ENCODE data around the gene LMTK3. TPM values are rescaled to one million over a fixed set of nuclear protein-coding genes. Genes with fewer than 3 reads are reported as not detected.
"Not testable (repeated sequence)": the region's sequence is repeated elsewhere in the genome, so short reads cannot be mapped to it uniquely, and the experiment has no call there.

Gene LMTK3
- polyA plus RNA-seq, 12 donors: 0.07 to 1.9 (median 0.12) TPM; not detected in 4

DNA sequence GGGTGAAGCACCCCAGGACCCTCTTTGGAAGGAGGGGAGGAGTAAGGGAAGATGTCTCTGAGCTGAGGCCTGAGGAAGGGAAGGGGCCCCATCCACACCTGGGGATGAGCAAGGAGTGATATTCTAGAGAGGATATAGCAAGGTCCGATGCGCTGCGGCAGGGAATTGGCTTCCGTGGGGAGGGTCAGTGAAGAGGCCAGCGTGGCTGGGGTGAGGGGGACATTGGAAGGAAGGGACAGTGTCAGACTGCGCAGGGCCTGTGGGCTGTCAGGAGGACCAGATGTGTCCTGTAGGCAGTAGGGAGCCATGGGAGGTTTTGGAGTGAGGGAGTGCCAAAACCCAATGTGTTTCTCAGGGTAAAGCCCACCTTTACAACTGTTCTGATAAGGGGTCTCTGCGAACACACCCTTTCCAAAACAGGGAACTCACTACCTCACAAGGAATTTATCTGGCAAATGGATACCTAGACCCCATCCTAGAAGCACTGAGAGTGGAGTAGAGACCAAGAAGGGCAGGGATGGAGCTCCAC is 3.7 kb downstream of the LMTK3 start:
- no peak for DNase-seq

DNA sequence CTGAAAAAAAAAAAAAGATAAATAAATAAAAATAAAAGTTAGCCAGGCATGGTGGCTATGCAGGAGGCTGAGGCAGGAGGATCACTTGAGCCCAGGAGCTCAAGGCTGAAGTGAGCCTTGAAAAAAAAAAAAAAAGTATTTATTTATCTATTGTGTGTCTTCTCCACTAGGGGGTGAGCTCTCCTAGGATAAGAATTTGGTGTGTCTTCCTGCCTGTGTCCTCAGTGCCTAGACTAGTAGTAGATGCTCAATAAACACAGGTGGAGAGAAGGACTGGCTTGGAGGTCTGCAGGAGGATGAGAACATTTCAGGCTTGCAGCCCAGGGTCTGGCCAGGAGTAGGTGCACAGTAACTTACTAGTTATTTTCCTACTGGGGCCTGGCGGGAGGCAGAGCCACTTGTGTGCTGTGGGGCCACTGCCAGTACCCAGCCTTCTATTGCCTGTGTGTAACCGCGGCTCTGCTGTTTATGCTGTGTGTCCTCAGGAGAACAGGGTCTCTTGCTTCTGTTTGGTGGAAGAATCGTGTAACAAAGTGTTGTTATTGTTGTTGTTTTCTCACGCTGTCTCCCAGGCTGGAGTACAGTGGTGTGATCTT is 5.4 kb downstream of the LMTK3 start:
- no peak for DNase-seq

DNA sequence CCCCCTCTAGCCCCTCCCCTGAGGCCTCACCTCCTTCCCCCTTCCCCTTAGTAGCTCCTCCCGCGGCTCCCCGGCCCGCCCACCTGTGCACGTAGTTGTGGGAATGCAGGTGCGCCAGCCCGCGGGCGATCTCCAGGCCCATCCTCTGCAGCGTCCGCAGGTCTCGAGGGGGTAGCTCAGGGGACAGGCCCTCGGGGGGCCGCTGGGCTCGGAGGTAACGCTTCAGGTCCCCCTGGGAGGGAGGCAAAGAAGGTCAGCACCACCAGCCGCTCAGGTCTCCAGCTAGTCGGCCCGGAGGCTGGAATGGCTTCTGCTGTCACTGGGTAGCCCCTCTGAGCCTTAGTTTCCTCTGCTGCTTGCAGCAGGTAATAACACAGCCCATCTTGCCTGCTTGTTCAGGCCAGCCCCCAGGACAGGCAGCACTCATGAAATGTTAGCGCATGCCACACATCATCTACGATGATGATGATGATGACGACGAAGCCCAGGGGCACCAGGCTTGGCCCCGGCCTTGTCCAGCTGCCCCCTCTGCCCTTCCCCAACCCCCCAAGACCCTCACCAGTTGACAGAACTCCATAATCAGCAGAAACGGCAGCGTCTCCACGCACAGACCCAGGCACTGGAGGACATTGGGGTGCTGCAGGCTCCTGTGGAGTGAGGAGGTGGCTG is 9.2 kb downstream of the LMTK3 start:
- DNase-seq: no peak

DNA sequence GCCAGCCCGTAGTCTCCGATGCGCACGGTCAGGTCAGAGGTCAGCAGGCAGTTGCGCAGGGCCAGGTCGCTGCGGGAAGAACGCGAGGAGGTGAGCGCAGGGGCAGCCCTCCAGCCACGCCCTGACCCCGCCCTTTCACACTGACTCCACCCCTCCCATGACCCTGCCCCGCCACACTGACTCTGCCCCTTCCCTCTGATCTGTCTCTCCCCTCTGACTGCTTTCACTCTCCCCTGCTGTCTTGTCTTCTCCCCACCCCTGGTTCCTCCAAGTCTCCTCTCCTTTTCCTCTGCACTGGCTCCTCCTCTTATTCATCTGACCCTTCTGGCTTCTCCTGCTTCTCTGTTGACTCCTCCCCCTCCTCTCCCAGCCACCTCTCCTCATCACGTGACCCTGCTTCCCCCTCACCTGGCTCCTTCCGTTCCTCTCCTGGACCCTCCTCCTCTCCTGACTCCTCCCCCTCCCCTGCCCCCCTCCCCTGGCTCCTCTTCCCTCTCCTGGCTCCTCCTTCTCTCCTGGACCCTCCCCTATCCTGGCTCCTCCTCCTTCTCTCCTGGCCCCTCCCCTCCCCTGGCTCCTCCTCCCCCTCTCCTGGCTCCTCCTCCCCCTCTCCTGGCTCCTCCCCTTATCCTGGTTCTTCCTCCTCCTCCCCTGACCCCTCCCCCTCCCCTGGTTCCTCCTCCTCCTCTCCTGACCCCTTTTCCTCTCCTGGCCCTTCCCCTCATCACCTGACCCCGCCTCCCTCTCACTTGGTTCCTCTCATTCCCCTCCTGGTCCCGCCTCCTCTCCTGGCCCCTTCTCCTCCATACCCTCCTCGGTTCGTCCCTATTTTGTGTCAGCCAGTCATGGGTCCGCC is 9.9 kb downstream of the LMTK3 start:
- no peak for DNase-seq

DNA sequence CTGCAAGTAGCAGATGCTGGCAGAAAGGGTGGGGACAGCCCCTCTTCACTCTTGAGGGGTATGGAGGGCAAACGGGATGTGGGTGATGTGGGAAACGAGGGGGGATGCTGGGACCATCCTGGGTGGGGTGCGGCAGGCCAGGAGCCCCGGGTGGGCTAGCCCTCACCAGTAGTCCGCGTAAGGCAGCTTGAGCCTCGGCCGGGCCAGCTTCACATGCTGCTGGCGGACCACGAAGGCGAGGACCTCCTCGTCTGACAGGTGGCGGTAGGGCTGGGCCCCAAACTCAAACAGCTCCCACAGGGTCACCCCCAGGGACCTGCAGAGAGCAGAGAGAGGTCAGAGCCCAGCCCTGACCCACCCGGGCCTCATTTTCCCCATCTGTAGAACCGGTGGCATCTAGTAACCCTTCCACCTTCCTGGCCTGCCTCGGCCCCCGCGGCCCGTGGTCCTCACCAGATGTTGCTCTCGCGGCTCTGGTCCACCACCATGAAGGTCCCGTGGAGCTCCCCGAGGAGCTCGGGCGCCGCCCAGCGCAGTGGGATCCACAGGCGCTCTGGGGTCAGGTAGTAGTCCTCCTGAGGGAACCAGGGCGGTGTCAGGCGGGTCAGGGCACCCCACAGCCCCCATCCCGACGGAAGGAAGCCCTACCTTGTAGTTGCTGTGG is 10.7 kb downstream of the LMTK3 start:
- no peak for DNase-seq

DNA sequence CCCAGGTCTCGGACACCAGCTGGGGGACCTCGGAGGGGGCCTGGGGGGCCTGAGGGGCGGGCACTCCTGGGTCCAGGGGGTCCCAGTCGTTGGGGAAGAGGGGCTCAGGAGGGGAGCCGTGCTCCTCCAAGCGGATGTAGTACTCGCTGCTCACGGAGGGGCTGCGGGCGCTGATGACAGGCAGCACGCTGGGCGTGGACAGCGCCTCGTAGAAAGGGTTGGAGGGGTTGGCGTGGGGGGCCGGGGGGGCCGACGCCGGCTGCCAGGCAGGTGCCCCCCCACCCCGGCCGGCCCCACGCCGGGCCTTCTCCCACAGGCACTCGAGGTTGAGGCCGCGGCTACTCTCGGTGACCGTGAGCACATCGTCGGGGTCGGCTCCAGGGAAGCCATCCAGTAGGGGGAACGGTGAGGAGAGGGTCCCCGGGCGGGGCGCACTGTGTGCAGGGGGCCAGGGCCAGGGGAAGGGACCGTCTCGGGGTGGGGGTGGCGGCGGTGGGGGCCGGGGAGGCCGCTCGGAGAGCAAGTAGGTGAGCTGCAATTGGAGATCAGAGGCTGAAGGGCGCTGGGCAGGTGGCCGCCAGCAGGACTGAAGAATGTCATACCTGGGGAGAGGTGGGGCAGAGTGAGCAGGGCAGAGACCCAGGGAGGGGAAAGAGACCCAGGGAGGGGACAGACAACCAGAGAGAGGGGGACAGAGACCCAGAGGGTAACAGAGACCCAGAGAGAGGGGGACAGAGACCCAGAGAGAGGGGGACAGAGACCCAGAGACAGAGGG is 12.1 kb downstream of the LMTK3 start:
- no peak for DNase-seq

DNA sequence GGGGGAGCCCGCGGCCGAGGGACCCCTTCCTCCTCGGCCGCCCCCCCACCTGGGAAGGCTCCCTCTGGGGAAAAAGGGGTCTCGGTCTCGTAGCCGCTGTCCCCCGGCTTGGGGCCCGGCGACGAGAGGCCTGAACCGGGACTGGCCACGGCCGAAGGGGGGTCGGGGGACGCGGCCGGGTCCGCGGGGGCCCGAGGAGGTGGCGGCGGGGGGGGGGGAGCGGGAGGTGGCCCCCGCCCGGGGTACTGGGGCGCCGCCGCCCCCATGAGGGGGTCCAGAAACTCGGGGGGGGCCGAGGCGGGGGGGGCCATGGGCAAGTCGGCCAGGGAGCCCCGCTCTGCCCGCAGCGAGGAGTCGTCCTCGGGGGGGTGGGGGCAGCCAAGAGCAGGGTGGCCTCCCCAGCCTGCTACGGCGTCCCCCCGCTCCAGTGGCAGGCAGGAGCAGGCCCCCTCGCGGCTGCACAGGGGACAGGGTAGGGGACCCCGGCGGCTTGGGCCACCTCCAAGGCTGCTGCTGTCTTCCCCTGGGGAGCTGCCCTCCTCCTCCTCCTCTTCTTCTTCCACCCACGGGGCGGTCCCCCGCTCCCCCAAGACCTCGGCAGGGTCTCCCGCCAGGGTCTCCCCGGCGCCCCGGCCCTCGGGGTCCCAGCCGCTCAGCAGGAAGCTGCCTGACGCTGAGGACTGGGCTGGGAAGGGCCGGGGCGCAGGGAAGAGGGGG is 12.9 kb downstream of the LMTK3 start:
- no peak for DNase-seq

DNA sequence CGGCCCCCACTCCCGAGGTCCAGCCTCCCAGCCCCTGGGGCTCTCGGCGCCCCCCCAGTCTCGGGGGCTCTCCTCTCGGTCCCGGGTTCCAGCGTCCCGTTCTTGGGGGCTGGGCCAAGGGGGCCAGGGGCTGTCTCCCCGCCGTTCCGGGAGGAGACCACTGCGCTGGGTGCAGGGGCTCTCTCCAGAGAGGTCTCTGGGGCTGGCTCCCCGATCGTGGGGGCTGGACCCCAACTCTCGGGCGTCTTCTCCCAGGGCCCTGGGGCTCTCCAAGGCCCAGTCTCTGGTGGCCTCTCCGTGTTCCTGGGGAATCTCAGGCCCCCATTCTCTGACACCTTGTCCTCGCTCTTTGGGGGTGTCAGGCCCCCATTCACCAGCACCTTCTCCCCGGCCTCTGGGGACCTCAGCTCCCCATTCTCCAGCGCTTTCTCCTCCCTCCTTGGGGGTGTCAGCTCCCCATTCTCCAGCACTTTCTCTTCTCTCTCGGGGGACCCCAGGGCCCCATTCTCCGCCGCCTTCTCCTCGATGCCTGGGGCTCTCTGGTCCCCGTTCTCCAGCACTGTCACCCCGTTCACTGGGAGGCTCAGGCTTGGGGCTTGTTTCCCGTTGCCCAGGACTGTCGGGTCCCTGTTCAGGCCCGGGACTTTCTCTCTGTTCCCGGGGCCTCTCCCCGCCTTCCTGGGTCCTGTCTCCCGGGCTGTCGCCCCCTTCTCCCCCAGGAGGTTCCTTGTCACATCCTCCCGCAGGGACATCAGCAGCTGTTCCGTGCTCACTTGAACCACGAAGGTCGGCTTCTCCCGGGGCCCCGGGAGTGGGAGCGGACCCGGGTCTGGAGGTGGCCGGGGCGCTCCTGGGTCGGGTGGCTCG is 13.7 kb downstream of the LMTK3 start:
- no peak for DNase-seq

DNA sequence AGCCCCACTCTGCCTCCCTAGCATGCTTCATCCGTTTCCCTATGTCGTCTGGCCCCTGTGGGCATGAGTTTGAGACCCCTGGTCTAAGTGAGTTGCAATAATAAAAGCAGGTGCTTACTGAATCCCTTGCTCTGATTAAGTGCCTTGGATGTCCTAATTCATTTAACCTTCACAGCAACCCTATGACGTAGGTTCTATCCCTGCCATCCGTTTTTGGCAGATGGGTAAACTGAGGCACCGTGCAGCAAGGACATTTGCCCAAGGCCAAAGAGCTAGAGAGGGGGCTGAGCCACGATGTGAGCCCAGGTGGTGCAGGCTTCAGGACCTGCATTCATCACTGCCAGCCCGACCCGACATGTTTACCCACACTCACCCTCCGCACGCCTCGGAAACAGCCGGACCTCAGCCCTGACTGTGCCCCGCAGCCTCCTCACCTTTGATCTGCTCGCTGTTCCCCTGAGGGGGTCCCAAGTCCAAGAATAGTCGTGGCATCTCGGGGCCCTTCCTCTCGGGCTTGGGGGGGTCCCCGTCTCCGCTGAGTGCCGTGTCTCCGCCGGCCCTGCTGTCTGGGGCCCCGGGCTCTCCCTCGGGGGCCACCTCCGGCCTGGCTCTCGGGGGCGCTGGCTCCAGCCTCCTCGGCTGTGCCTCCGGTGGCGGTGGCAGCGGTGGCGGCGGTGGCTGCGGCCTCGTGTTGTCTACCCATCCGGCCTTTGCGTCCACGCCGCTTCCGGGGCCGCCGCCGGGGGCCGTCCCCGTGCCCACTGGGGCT is 14.5 kb downstream of the LMTK3 start:
- no peak for DNase-seq

DNA sequence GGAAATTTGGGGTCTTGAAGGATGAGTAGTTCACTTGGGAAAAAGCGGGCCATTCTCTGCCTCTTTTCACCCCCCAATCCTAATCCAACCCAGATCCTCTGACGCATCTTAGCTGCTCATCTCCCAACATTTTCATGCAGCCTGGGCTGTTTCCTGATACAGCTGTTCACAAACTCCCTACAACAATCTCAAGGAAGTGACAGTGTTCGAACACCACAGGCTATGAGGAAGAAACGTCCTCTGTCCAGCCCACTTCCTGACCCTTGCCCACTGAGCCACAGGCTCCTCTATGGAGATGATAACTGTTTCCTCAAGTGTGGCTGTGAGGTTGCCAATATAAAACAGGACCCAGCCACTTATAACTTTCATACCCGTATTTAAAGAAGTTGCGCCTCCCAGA is 16.2 kb downstream of the LMTK3 start:
- DNase-seq: no peak

DNA sequence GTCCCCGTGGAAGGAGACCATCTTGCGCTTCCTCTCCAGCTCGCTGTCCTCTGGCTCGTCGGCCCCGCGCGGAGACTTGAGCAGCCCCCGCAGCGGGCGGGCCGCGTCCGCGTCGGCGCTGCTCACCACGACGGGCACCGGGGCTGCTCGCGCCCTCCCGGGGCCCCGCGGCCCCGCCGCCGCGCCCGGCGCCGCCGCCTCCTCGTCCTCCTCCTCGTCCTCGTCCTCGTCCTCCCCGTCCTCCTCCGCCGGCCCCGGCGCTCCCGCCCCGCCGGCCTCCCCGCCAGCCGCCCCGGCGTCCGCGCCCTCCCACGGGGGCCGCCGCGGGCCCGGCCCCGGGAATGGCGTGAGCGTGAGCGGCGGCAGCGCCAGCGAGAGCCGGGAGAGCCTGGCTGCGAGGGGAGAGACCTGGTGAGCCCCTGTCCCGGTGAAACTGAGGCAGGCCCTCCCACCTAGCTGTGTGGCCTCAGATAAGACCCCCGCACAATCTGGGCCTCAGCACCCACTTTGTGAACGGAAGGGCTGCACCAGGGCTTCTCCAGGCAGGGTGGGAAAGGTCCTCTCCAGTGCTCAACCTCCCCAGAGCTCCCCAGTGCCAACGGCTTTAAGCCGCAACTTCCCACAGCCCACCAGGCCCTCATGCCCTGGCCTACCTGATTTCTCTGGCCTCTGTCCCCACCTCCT is 17.8 kb downstream of the LMTK3 start:
- no peak for DNase-seq

DNA sequence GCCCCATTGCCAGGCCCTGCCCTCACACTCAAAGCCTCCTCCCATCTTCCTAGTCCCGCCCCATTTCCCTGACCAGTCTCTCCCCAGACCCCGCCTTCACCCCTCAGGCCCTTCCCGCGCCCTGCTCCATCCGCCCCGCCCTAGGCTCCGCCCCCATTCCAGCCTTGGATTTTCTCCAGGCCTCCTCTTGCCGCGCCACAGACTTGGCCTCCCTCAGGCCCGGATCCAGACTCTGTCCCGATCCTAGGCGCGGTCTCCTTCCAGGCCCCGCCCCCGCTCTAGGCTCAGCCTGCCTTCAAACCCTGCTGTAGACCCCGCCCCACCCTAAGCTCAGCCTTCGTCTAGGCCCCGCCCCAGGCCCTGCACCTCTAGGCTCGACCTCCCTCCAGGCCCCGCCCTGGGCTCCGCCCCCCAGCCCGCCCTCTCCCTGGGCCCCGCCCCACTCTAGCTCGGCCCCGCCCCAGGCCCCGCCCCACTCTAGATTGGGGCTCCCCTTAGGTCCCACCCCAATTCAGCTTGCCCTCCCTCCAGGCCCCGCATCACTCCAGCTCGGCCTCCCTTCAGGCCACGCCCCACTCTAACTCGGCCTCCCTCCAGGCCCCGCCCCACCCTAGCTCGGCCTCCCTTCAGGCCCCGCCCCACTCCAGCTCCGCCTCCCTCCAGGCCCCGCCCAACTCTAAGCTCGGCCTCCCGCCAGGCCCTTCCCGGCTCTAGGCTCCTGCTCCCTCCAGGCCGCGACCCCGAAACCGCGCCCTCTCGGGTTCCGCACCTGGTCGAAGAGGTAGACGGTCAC is 18.5 kb downstream of the LMTK3 start:
- DNase-seq: peak; percentile 87

DNA sequence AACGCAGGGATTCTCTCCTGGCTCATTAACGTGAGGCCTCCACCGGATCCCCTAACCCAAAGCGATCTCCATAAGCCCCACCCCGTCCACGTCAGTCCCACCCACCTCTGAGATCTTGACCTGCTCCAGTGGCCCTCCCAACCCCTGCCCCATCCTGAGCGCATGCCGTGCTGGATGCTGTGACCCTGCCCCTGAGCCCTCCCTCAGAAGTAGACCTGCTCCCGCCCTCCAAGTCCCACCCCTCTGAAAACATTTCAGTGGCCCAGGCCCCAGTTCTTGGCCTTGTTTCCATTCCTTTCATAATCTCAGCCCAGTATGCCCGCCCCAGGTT is 19.9 kb downstream of the LMTK3 start:
- DNase-seq: no peak

DNA sequence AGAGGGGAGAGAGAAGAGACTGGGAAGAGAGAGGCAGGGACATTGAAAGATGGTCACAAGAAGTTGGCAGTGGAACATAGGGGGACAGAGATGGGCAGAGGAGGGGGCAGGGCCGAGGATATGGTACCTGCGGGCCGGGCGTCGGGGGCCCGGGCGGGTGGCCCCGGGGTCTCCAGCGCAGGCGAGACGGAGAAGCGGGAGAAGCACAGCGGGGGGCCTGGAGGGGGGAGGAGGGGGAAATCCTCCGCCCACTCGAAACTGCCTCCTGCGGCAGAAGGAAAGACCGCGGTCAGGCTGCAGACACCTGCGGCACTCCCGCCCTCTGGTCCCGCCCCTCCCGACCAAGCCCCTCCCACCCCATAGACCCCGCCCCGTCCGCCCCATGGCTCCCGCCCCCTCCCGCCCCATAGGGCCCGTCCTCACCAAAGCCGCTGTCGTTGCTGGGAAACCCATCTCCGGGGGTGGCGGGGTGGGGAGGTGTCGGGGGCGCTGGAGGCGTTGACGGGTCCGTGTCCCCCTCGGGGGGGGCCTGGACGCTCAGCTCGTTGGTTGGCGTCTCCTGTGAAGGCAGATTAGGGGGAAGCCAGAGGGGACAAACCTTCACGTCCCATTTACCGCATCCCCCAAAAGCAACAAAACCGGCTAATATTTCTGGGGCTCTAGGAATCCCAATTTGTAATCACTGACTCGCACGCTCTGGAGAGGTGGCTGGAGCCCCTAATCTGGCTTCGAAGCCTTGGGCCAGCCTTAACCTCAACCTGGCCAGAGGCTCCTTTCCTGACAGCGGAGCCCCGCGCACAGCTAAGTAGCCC is 20.4 kb downstream of the LMTK3 start:
- no peak for DNase-seq

DNA sequence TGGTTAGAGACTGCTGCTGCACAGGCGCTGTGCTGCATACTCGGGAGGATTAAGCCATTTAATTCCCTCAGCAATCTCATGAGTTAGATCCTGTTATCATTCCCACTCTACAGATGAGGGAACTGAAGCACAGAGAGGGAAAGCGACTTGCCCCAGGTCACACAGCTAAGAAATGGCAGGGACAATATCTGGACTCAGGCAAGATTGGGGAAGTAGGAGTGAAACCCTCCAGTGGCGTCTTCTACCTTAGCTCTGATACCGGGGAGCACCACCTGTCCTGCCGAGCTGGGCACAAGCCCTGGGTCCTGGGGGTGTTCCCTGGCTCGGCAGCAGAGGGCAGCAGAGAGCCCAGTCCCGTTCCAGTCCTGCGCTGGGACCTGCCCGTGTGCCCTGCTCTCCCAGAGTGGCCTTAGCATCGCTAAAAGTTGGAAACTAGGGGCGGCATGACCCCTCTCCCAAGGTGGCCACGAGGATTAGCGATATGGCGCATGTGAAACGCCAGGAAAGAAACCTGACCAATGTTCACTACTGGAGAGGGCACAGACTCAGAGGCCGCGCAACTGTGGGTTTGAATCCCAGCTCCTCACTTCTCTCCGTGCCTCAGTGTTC is 21.9 kb downstream of the LMTK3 start:
- DNase-seq: peak; percentile 60

DNA sequence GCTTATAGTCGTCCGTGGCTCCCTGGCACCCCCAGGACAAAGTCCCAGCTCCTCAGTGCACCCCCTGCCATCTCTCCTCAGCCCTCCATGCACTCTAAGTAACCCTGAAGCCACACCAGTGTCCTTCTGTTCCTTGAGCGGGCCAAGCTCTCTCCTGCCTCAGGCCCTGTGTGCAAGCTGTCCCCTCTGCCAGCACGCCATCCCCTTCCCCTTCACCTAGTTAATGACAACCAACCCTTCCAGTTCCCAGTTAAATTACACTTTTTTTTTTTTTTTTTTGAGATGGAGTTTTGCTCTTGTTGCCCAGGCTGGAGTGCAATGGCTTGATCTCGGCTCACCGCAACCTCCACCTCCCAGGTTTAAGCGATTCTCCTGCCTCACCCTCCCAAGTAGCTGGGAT is 23.2 kb downstream of the LMTK3 start:
- DNase-seq: not testable (repeated sequence)

Measured in muscle of arm (tissue), 12 donors.